WTC11 (cell line): Measurements from ENCODE around the gene COL4A6. TPM values are rescaled to one million over a fixed set of nuclear protein-coding genes. Genes with fewer than 3 reads are reported as not detected.

Experiments used
- ATAC-seq: fragments of 200-7000 bp; cut with Tn5 transposase; 2 replicates; pipeline ENCODE4 v1.10.0; 2021; ENCODE audit warnings: mild to moderate bottlenecking, moderate library complexity
- CTCF ChIA-PET: fragments of 300-600 bp; sonication (Branson Sonifier 250); formaldehyde crosslinking; loops from one replicate; lab custom pipeline; 2021; ENCODE audit warnings: antibody characterized with exemption; lab: Charles Lee
- POLR2A ChIA-PET: fragments of 350-600 bp; sonication (Branson Sonifier 250); formaldehyde crosslinking; loops from one replicate; lab custom pipeline; 2021; ENCODE audit warnings: antibody characterized with exemption; lab: Charles Lee
- DNase-seq: peaks from one replicate; pipeline ENCODE4 v3.0.0; 2021; ENCODE audit warnings: low spot score
- H3K27ac Mint-ChIP-seq: 2 replicates; pipeline ENCODE4 v1.8.0; 2021; ENCODE audit warnings: mixed read lengths
- H3K27me3 Mint-ChIP-seq: 2 replicates; pipeline ENCODE4 v1.8.0; 2021; ENCODE audit warnings: low read depth, mild to moderate bottlenecking, moderate library complexity, mixed read lengths
- H3K36me3 Mint-ChIP-seq: 2 replicates; pipeline ENCODE4 v1.8.0; 2021; ENCODE audit warnings: mixed read lengths
- H3K4me1 Mint-ChIP-seq: 2 replicates; pipeline ENCODE4 v1.8.0; 2022; ENCODE audit warnings: mixed read lengths
- H3K4me3 Mint-ChIP-seq: 2 replicates; pipeline ENCODE4 v1.8.0; 2021; ENCODE audit warnings: mild to moderate bottlenecking, moderate library complexity, mixed read lengths
- H3K9me3 Mint-ChIP-seq: 2 replicates; pipeline ENCODE4 v1.8.0; 2021; ENCODE audit warnings: mixed read lengths
- CBFB ChIP-seq: sonication (generic); formaldehyde crosslinking; IDR thresholded peaks from 2 replicates; pipeline ENCODE4 v1.8.1; 2022; ENCODE audit warnings: mild to moderate bottlenecking, low read depth, missing genetic modification reagents
- CDX4 ChIP-seq: fragments of 250-450 bp; sonication (Bioruptor Pico); IDR thresholded peaks from 2 replicates; pipeline ENCODE4 v1.9.0; 2021; ENCODE audit warnings: moderate library complexity, mild to moderate bottlenecking, inconsistent platforms, borderline replicate concordance
- E2F5 ChIP-seq: sonication (generic); formaldehyde crosslinking; IDR thresholded peaks from 2 replicates; pipeline ENCODE4 v1.8.1; 2022; ENCODE audit warnings: mild to moderate bottlenecking, moderate library complexity, missing genetic modification reagents
- ERG ChIP-seq: fragments of 250-450 bp; sonication (Bioruptor Pico); IDR thresholded peaks from 2 replicates; pipeline ENCODE4 v1.8.0; 2021; ENCODE audit warnings: mild to moderate bottlenecking
- GABPB1 ChIP-seq: sonication (generic); formaldehyde crosslinking; IDR thresholded peaks from 2 replicates; pipeline ENCODE4 v1.8.1; 2023; ENCODE audit warnings: mild to moderate bottlenecking, missing genetic modification reagents
- JUN ChIP-seq: sonication (generic); formaldehyde crosslinking; IDR thresholded peaks from 2 replicates; pipeline ENCODE4 v1.8.0; 2023; ENCODE audit warnings: mild to moderate bottlenecking, missing genetic modification reagents
- KAT7 ChIP-seq: sonication (generic); formaldehyde crosslinking; IDR thresholded peaks from 2 replicates; pipeline ENCODE4 v1.8.1; 2023; ENCODE audit warnings: missing genetic modification reagents, mild to moderate bottlenecking, borderline replicate concordance
- NR1H2 ChIP-seq: sonication (generic); formaldehyde crosslinking; IDR thresholded peaks from 2 replicates; pipeline ENCODE4 v1.9.0; 2021; ENCODE audit warnings: mild to moderate bottlenecking, moderate library complexity, missing genetic modification reagents
- SOX15 ChIP-seq: fragments of 250-450 bp; sonication (Bioruptor Pico); IDR thresholded peaks from 2 replicates; pipeline ENCODE4 v1.9.0; 2021; ENCODE audit warnings: mild to moderate bottlenecking
- ZBTB43 ChIP-seq: sonication (generic); formaldehyde crosslinking; IDR thresholded peaks from 2 replicates; pipeline ENCODE4 v1.8.1; 2023; ENCODE audit warnings: mild to moderate bottlenecking, missing genetic modification reagents
- ZNF138 ChIP-seq: sonication (generic); formaldehyde crosslinking; conservative IDR thresholded peaks from 2 replicates; pipeline ENCODE4 v1.8.1; 2022; ENCODE audit warnings: mild to moderate bottlenecking, moderate library complexity, missing genetic modification reagents
- ZNF512 ChIP-seq: sonication (generic); formaldehyde crosslinking; IDR thresholded peaks from 2 replicates; pipeline ENCODE4 v1.8.1; 2022; ENCODE audit warnings: missing genetic modification reagents, borderline replicate concordance
- ZSCAN18 ChIP-seq: fragments of 250-450 bp; sonication (Bioruptor Pico); IDR thresholded peaks from 2 replicates; pipeline ENCODE4 v2.1.2; 2022; ENCODE audit warnings: mild to moderate bottlenecking, moderate library complexity
- total RNA-seq: library from RNA; stranded (reverse); gene quantifications from 3 replicates; pipeline ENCODE4 v1.2.3, GENCODE V29; 2021
- TF ChIP-seq, protein P1 (sequence below): fragments of 250-450 bp; sonication (Bioruptor Pico); IDR thresholded peaks from 2 replicates; pipeline ENCODE4 v1.9.0; 2021; ENCODE audit warnings: mild to moderate bottlenecking, borderline replicate concordance

The COL4A6 gene
- total RNA-seq, 1 experiment from 2014 or later = 15.2 TPM

DNA sequence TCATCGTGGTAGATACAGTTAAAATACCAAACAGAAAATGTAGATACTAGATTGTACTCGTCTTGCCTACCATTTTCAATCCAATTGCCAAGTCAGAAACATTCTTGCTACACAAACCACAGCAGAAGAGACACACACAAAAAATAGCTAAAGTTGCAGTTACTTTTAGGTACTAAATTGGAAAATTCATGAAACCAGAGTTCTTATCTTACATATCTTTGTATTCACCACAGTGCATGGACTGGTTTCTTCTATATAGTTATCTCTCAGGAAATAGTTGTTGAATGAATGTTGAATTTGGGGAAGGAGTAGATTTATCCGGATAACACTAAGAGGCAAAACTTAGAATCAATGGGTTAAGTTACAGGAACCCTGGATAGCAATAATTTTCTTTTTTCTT, 15.6 kb upstream of the COL4A6 start (continued):
- TF ChIP-seq ZBTB43 (CRISPR knock-in tag) (no peak), ZNF138 (no peak), ERG (CRISPR knock-in tag) (no peak)
- TF ChIP-seq, all 79 proteins: peak for 0

- ChIA-PET POLR2A (no interaction called here), CTCF (no interaction called here)
- Mint-ChIP-seq H3K27ac (peak overlapping the region; percentile 3; the same call in 1 of the 2 replicates), H3K9me3 (peaks cover 9% of the 10 kb centered on the region), H3K27me3 (no peaks in the 10 kb centered on the region), H3K36me3 (peaks cover 12% of the 10 kb centered on the region), H3K4me3 (no peak overlapping the region), H3K4me1 (peaks cover 21% of the 10 kb centered on the region)
- TF ChIP-seq ZNF512 (no peak), JUN (CRISPR knock-in tag) (no peak), ZSCAN18 (CRISPR knock-in tag) (no peak), CBFB (CRISPR knock-in tag) (no peak), GABPB1 (CRISPR knock-in tag) (no peak), E2F5 (no peak), KAT7 (no peak), SOX15 (CRISPR knock-in tag) (no peak), CDX4 (CRISPR knock-in tag) (no peak), NR1H2 (CRISPR knock-in tag) (no peak)
- TF ChIP-seq, protein P1, sequence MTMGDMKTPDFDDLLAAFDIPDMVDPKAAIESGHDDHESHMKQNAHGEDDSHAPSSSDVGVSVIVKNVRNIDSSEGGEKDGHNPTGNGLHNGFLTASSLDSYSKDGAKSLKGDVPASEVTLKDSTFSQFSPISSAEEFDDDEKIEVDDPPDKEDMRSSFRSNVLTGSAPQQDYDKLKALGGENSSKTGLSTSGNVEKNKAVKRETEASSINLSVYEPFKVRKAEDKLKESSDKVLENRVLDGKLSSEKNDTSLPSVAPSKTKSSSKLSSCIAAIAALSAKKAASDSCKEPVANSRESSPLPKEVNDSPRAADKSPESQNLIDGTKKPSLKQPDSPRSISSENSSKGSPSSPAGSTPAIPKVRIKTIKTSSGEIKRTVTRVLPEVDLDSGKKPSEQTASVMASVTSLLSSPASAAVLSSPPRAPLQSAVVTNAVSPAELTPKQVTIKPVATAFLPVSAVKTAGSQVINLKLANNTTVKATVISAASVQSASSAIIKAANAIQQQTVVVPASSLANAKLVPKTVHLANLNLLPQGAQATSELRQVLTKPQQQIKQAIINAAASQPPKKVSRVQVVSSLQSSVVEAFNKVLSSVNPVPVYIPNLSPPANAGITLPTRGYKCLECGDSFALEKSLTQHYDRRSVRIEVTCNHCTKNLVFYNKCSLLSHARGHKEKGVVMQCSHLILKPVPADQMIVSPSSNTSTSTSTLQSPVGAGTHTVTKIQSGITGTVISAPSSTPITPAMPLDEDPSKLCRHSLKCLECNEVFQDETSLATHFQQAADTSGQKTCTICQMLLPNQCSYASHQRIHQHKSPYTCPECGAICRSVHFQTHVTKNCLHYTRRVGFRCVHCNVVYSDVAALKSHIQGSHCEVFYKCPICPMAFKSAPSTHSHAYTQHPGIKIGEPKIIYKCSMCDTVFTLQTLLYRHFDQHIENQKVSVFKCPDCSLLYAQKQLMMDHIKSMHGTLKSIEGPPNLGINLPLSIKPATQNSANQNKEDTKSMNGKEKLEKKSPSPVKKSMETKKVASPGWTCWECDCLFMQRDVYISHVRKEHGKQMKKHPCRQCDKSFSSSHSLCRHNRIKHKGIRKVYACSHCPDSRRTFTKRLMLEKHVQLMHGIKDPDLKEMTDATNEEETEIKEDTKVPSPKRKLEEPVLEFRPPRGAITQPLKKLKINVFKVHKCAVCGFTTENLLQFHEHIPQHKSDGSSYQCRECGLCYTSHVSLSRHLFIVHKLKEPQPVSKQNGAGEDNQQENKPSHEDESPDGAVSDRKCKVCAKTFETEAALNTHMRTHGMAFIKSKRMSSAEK = no peak
- DNase-seq (no peak), ATAC-seq (no peak)
Measured at GRCh38 chrX:108447303-108447702, 9.1 kb upstream of the COL4A6 start.
